Esophagus (tissue), 2 donors: Measurements from ENCODE around the gene PLEKHA7. TPM values are rescaled to one million over a fixed set of nuclear protein-coding genes. Genes with fewer than 3 reads are reported as not detected.
"Not testable (repeated sequence)": the region's sequence is repeated elsewhere in the genome, so short reads cannot be mapped to it uniquely, and the experiment has no call there.

Experiments
- H3K27ac ChIP-seq, 2 donors: one replicate each; pipeline ENCODE4 v1.5.1; 2013; ENCODE audit warnings: low read depth in 2 of 2, mild to moderate bottlenecking in 2 of 2, inconsistent platforms in 1 of 2, low read length in 1 of 2, moderate library complexity in 1 of 2
- H3K27me3 ChIP-seq, 2 donors: one replicate each; pipeline ENCODE4 v1.6.1; 2013; ENCODE audit warnings: low read length in 2 of 2, control low read depth in 1 of 2, mild to moderate bottlenecking in 1 of 2; ENCODE audit not compliant: insufficient read depth in 2 of 2, control insufficient read depth in 1 of 2
- H3K36me3 ChIP-seq, 2 donors: one replicate each; pipeline ENCODE4 v1.6.1; 2013; ENCODE audit warnings: low read length in 1 of 2; ENCODE audit not compliant: control insufficient read depth in 2 of 2, insufficient read depth in 2 of 2
- H3K4me1 ChIP-seq, 2 donors: one replicate each; pipeline ENCODE4 v1.6.1; 2013; ENCODE audit warnings: low read length in 1 of 2; ENCODE audit not compliant: control insufficient read depth in 2 of 2, insufficient read depth in 2 of 2
- H3K4me3 ChIP-seq, 2 donors: one replicate each; pipeline ENCODE4 v1.5.1; 2013; ENCODE audit warnings: low read length in 2 of 2, mild to moderate bottlenecking in 2 of 2, low read depth in 1 of 2, moderate library complexity in 1 of 2
- H3K9me3 ChIP-seq, 2 donors: one replicate each; pipeline ENCODE4 v1.6.1; 2013; ENCODE audit warnings: mild to moderate bottlenecking in 2 of 2, low read depth in 1 of 2, low read length in 1 of 2, moderate library complexity in 1 of 2; ENCODE audit not compliant: control insufficient read depth in 2 of 2, insufficient read depth in 1 of 2
- WGBS, 2 donors: extraction: QIAGEN DNeasy Blood & Tissue Kit; methylation state at CpG; one replicate each; pipeline ENCODE4 v1.1.7; 2013; 5-methylcytosine and 5-hydroxymethylcytosine counted together
- polyA plus RNA-seq, 2 donors: library from polyadenylated mRNA; stranded (reverse); fragments of 200-250 nt; gene quantifications; one replicate each; pipeline ENCODE4 v1.2.3, GENCODE V29; 2013
- donor health status: healthy with polysubstance abuse.
- donor health status: Bipolar disorder and iron deficiency.

Gene PLEKHA7
- polyA plus RNA-seq, 2 donors, result 41.4 to 46.0 TPM

GRCh38 chr11:16968196-16968595, 46.0 kb downstream of the PLEKHA7 start:
- Histone ChIP-seq H3K9me3 (no peaks in the 10 kb centered on the region), H3K4me1 (peaks cover 3% of the 10 kb centered on the region in 2 donors), H3K4me3 (no peak overlapping the region), H3K36me3 (no peaks in the 10 kb centered on the region), H3K27me3 (no peaks in the 10 kb centered on the region), H3K27ac (no peak overlapping the region)
- WGBS, 2 donors, result 68 to 75% methylated on average over 2 of the region's 2 CpGs

GRCh38 chr11:16966930-16967671, 47.1 kb downstream of the PLEKHA7 start:
- Histone ChIP-seq H3K4me3 (no peak overlapping the region), H3K9me3 (no peaks in the 10 kb centered on the region), H3K36me3 (no peaks in the 10 kb centered on the region), H3K4me1 (peaks cover 3% of the 10 kb centered on the region in 2 donors), H3K27ac (no peak overlapping the region), H3K27me3 (no peaks in the 10 kb centered on the region)
- WGBS, 2 donors, result 71 to 88% methylated on average over 6 of the region's 6 CpGs

GRCh38 chr11:16964501-16964900, 49.7 kb downstream of the PLEKHA7 start:
- Histone ChIP-seq H3K36me3 (no peaks in the 10 kb centered on the region), H3K4me1 (peaks cover 3% of the 10 kb centered on the region in 2 donors), H3K27ac (no peak overlapping the region), H3K27me3 (no peaks in the 10 kb centered on the region), H3K4me3 (no peak overlapping the region), H3K9me3 (no peaks in the 10 kb centered on the region)
- 93% methylated on average over 3 of the region's 3 CpGs for WGBS, 2 donors

GRCh38 chr11:16963316-16963876, 50.8 kb downstream of the PLEKHA7 start:
- Histone ChIP-seq H3K27me3 (no peaks in the 10 kb centered on the region), H3K9me3 (no peaks in the 10 kb centered on the region), H3K4me3 (no peak overlapping the region), H3K36me3 (no peaks in the 10 kb centered on the region), H3K27ac (no peak overlapping the region), H3K4me1 (peaks cover 3% of the 10 kb centered on the region in 2 donors)
- 65 to 67% methylated on average over 3 of the region's 3 CpGs for WGBS, 2 donors

GRCh38 chr11:16962589-16962988, 51.6 kb downstream of the PLEKHA7 start:
- not testable (repeated sequence) for H3K4me1 ChIP-seq, H3K27ac ChIP-seq

GRCh38 chr11:16962146-16962545, 52.1 kb downstream of the PLEKHA7 start:
- no peaks in the 10 kb centered on the region for H3K4me1 ChIP-seq
- H3K27ac ChIP-seq, result no peak overlapping the region
- H3K36me3 ChIP-seq, result no peaks in the 10 kb centered on the region
- H3K4me3 ChIP-seq, result no peak overlapping the region
- no peaks in the 10 kb centered on the region for H3K9me3 ChIP-seq
- no peaks in the 10 kb centered on the region for H3K27me3 ChIP-seq
- 71 to 77% methylated on average over 5 of the region's 5 CpGs for WGBS, 2 donors

More at GRCh38 chr11:16962589-16962988, 51.6 kb downstream of the PLEKHA7 start:
- not testable (repeated sequence) for H3K27me3 ChIP-seq, H3K36me3 ChIP-seq, H3K9me3 ChIP-seq, H3K4me3 ChIP-seq

GRCh38 chr11:16960250-16960649, 54.0 kb downstream of the PLEKHA7 start:
- H3K4me3 ChIP-seq, result no peak overlapping the region
- no peaks in the 10 kb centered on the region for H3K27me3 ChIP-seq
- whole genome bisulfite sequencing, 2 donors, result 81 to 84% methylated on average over 5 of the region's 5 CpGs
- no peaks in the 10 kb centered on the region for H3K9me3 ChIP-seq
- no peak overlapping the region for H3K27ac ChIP-seq
- H3K36me3 ChIP-seq, result no peaks in the 10 kb centered on the region
- H3K4me1 ChIP-seq, result no peaks in the 10 kb centered on the region

GRCh38 chr11:16959602-16960001, 54.6 kb downstream of the PLEKHA7 start:
- no peak overlapping the region for H3K4me3 ChIP-seq
- H3K27ac ChIP-seq, result no peak overlapping the region
- H3K4me1 ChIP-seq, result no peaks in the 10 kb centered on the region
- 70 to 85% methylated on average over 4 of the region's 4 CpGs for WGBS, 2 donors
- H3K27me3 ChIP-seq, result no peaks in the 10 kb centered on the region
- H3K36me3 ChIP-seq, result no peaks in the 10 kb centered on the region
- no peaks in the 10 kb centered on the region for H3K9me3 ChIP-seq

GRCh38 chr11:16958833-16959232, 55.4 kb downstream of the PLEKHA7 start:
- 54 to 63% methylated on average over 5 of the region's 5 CpGs for WGBS, 2 donors
- no peaks in the 10 kb centered on the region for H3K9me3 ChIP-seq
- no peaks in the 10 kb centered on the region for H3K27me3 ChIP-seq
- H3K36me3 ChIP-seq, result no peaks in the 10 kb centered on the region
- no peaks in the 10 kb centered on the region for H3K4me1 ChIP-seq
- no peak overlapping the region for H3K27ac ChIP-seq
- H3K4me3 ChIP-seq, result no peak overlapping the region
